Measurements from ENCODE around the gene C1orf56. TPM values are rescaled to one million over a fixed set of nuclear protein-coding genes. Genes with fewer than 3 reads are reported as not detected.
"Not testable (repeated sequence)": the region's sequence is repeated elsewhere in the genome, so short reads cannot be mapped to it uniquely, and the experiment has no call there.

C1orf56 gene
- total RNA-seq, 2 donors from 2014 or later: 0.95 to 1.1 TPM

GRCh38 chr1:151060007-151060656 is 12.6 kb downstream of the C1orf56 start, which contains the start of gene MLLT11:
Gene MLLT11 (plus strand): TSS chr1:151060397. CDS start chr1:151067225, 6,828 bp downstream.
- Mint-ChIP-seq H3K27me3 (no peaks in the 10 kb centered on the region), H3K4me1 (ENCODE audit: low read depth in 2 of 2) (peaks cover 49 to 56% of the 10 kb centered on the region in 2 donors), H3K9me3 (no peaks in the 10 kb centered on the region), H3K4me3 (peak within 1 kb of the TSS; percentile 94), H3K27ac (peak within 1 kb of the TSS; percentile 97 to 99), H3K36me3 (peaks cover 31% of the 10 kb centered on the region)
- ATAC-seq (no peak), DNase-seq (ENCODE audit: low spot score) (no peak)

- no peak for DNase-seq (ENCODE audit: low spot score)
- H3K36me3 Mint-ChIP-seq: peaks cover 29% of the 10 kb centered on the region
- no peaks in the 10 kb centered on the region for H3K27me3 Mint-ChIP-seq
- no peaks in the 10 kb centered on the region for H3K9me3 Mint-ChIP-seq
- peaks cover 42 to 54% of the 10 kb centered on the region in 2 donors for H3K4me1 Mint-ChIP-seq (ENCODE audit: low read depth in 2 of 2)
- peak overlapping the region; percentile 94 for H3K4me3 Mint-ChIP-seq
- no peak for ATAC-seq
- peak overlapping the region; percentile 97 to 99 for H3K27ac Mint-ChIP-seq
These were observed 13.3 kb downstream of the C1orf56 start for GRCh38 chr1:151060657-151061421.

GRCh38 chr1:151061704-151062103 is 14.2 kb downstream of the C1orf56 start:
- Mint-ChIP-seq H3K27me3 (no peaks in the 10 kb centered on the region), H3K27ac (no peak overlapping the region), H3K36me3 (peaks cover 23% of the 10 kb centered on the region), H3K4me3 (peak overlapping the region; percentile 94), H3K9me3 (no peaks in the 10 kb centered on the region), H3K4me1 (ENCODE audit: low read depth in 2 of 2) (peaks cover 33 to 45% of the 10 kb centered on the region in 2 donors)
- DNase-seq (ENCODE audit: low spot score) (no peak), ATAC-seq (no peak)

- no peaks in the 10 kb centered on the region for H3K27me3 Mint-ChIP-seq
- H3K9me3 Mint-ChIP-seq: no peaks in the 10 kb centered on the region
- no peak overlapping the region for H3K4me3 Mint-ChIP-seq
- peaks cover 13% of the 10 kb centered on the region for H3K36me3 Mint-ChIP-seq
- DNase-seq (ENCODE audit: low spot score): no peak
- H3K27ac Mint-ChIP-seq: no peak overlapping the region
- peaks cover 24 to 35% of the 10 kb centered on the region in 2 donors for H3K4me1 Mint-ChIP-seq (ENCODE audit: low read depth in 2 of 2)
- no peak for ATAC-seq
These were observed 15.3 kb downstream of the C1orf56 start for GRCh38 chr1:151062741-151063371.

- Mint-ChIP-seq H3K27ac (peak overlapping the region in 1 of 2 donors; percentile 49), H3K9me3 (no peaks in the 10 kb centered on the region), H3K4me1 (ENCODE audit: low read depth in 2 of 2) (peaks cover 19 to 31% of the 10 kb centered on the region in 2 donors), H3K36me3 (no peaks in the 10 kb centered on the region), H3K4me3 (no peak overlapping the region), H3K27me3 (no peaks in the 10 kb centered on the region)
- ATAC-seq (no peak), DNase-seq (ENCODE audit: low spot score) (no peak)
These were observed 17.6 kb downstream of the C1orf56 start for GRCh38 chr1:151065089-151065645.

GRCh38 chr1:151067185-151067584 is 19.6 kb downstream of the C1orf56 start:
- Mint-ChIP-seq H3K4me1 (ENCODE audit: low read depth in 2 of 2) (peaks cover 18 to 19% of the 10 kb centered on the region in 2 donors), H3K27ac (no peak overlapping the region), H3K4me3 (no peak overlapping the region), H3K27me3 (no peaks in the 10 kb centered on the region), H3K9me3 (no peaks in the 10 kb centered on the region), H3K36me3 (no peaks in the 10 kb centered on the region)
- no peak for DNase-seq (ENCODE audit: low spot score)
- ATAC-seq: no peak

- no peaks in the 10 kb centered on the region for H3K9me3 Mint-ChIP-seq
- peak overlapping the region; percentile 98 for H3K4me3 Mint-ChIP-seq
- H3K27ac Mint-ChIP-seq: peak overlapping the region; percentile 99
- no peaks in the 10 kb centered on the region for H3K36me3 Mint-ChIP-seq
- ATAC-seq (no peak), DNase-seq (ENCODE audit: low spot score) (no peak)
- no peaks in the 10 kb centered on the region for H3K27me3 Mint-ChIP-seq
- H3K4me1 Mint-ChIP-seq (ENCODE audit: low read depth in 2 of 2): peaks cover 14 to 19% of the 10 kb centered on the region in 2 donors
These were observed 21.5 kb downstream of the C1orf56 start for GRCh38 chr1:151069103-151069486.

- H3K4me3 Mint-ChIP-seq: peak within 1 kb of the TSS; percentile 98
- no peaks in the 10 kb centered on the region for H3K27me3 Mint-ChIP-seq
- peak within 1 kb of the TSS; percentile 99 for H3K27ac Mint-ChIP-seq
- peak; percentile 92 for DNase-seq (ENCODE audit: low spot score)
- H3K36me3 Mint-ChIP-seq: no peaks in the 10 kb centered on the region
- no peaks in the 10 kb centered on the region for H3K9me3 Mint-ChIP-seq
- peaks cover 14 to 15% of the 10 kb centered on the region in 2 donors for H3K4me1 Mint-ChIP-seq (ENCODE audit: low read depth in 2 of 2)
- peak; percentile 95 to 97 for ATAC-seq
These were observed 23.1 kb downstream of the C1orf56 start, which contains the start of gene GABPB2 for GRCh38 chr1:151070474-151071276. Gene GABPB2 (plus strand): TSS chr1:151070761. CDS start chr1:151088190, 17,429 bp downstream.

- ATAC-seq (no peak), DNase-seq (ENCODE audit: low spot score) (no peak)
- Mint-ChIP-seq H3K27ac (peak overlapping the region; percentile 99), H3K9me3 (no peaks in the 10 kb centered on the region), H3K36me3 (no peaks in the 10 kb centered on the region), H3K4me3 (peak overlapping the region; percentile 98), H3K27me3 (no peaks in the 10 kb centered on the region), H3K4me1 (ENCODE audit: low read depth in 2 of 2) (peaks cover 14 to 15% of the 10 kb centered on the region in 2 donors)
These were observed 24.7 kb downstream of the C1orf56 start for GRCh38 chr1:151072224-151072623.

GRCh38 chr1:151085953-151086559 is 38.5 kb downstream of the C1orf56 start:
- Mint-ChIP-seq H3K9me3 (no peaks in the 10 kb centered on the region), H3K27me3 (no peaks in the 10 kb centered on the region), H3K27ac (no peak overlapping the region), H3K36me3 (no peaks in the 10 kb centered on the region), H3K4me3 (no peak overlapping the region), H3K4me1 (ENCODE audit: low read depth in 2 of 2) (no peaks in the 10 kb centered on the region)
- no peak for DNase-seq (ENCODE audit: low spot score)
- no peak for ATAC-seq

- H3K4me3 Mint-ChIP-seq; H3K4me1 Mint-ChIP-seq (ENCODE audit: low read depth in 2 of 2); H3K27me3 Mint-ChIP-seq; H3K9me3 Mint-ChIP-seq; DNase-seq (ENCODE audit: low spot score); H3K36me3 Mint-ChIP-seq; ATAC-seq: not testable (repeated sequence)
- H3K27ac Mint-ChIP-seq: peak overlapping the region in 1 of 2 donors; percentile 6
These were observed 49.9 kb downstream of the C1orf56 start for GRCh38 chr1:151097426-151097825.

GRCh38 chr1:151098126-151098525 is 50.6 kb downstream of the C1orf56 start:
- Mint-ChIP-seq H3K4me1 (ENCODE audit: low read depth in 2 of 2) (no peaks in the 10 kb centered on the region), H3K27ac (no peak overlapping the region), H3K9me3 (no peaks in the 10 kb centered on the region), H3K4me3 (no peak overlapping the region), H3K27me3 (no peaks in the 10 kb centered on the region), H3K36me3 (no peaks in the 10 kb centered on the region)
- DNase-seq (ENCODE audit: low spot score): no peak
- ATAC-seq: no peak

All from natural killer cell treated with Interleukin-12 subunit alpha and Interleukin-12 subunit beta and Interleukin-15 and Interleukin-18, amount 100 ng/mL, for 72 hours (primary cell).